HepG2 (cell line): ENCODE data around the gene SLC13A3. TPM values are rescaled to one million over a fixed set of nuclear protein-coding genes. Genes with fewer than 3 reads are reported as not detected.

Experiments used
- CENPX ChIP-seq: sonication (generic); formaldehyde crosslinking; IDR thresholded peaks from 2 replicates; pipeline ENCODE4 v1.9.0; 2021; ENCODE audit warnings: mild to moderate bottlenecking, missing genetic modification reagents, moderate library complexity
- DNMT3B ChIP-seq: conservative IDR thresholded peaks from 2 replicates; pipeline ENCODE4 v1.6.1; 2016; ENCODE audit warnings: missing biosample characterization, control low read depth
- MEIS1 ChIP-seq: sonication (generic); formaldehyde crosslinking; IDR thresholded peaks from 2 replicates; pipeline ENCODE4 v1.9.0; 2021; ENCODE audit warnings: mild to moderate bottlenecking, missing genetic modification reagents, moderate library complexity, borderline replicate concordance
- MIXL1 ChIP-seq: IDR thresholded peaks from 2 replicates; pipeline ENCODE4 v1.6.1; 2016
- MXI1 ChIP-seq: IDR thresholded peaks from 3 replicates; pipeline ENCODE4 v1.6.1; 2012; ENCODE audit warnings: low read depth, low read length, inconsistent platforms, borderline replicate concordance
- NCOA5 ChIP-seq: sonication (generic); formaldehyde crosslinking; IDR thresholded peaks from 2 replicates; pipeline ENCODE4 v1.4.0; 2020; ENCODE audit warnings: missing genetic modification reagents
- PAWR ChIP-seq: sonication (generic); formaldehyde crosslinking; IDR thresholded peaks from 2 replicates; pipeline ENCODE4 v1.4.0; 2020; ENCODE audit warnings: missing genetic modification reagents, mild to moderate bottlenecking, borderline replicate concordance
- PHB2 ChIP-seq: fragments of 450-650 bp; IDR thresholded peaks from 2 replicates; pipeline ENCODE4 v1.6.1; 2018; ENCODE audit not compliant: partially characterized antibody
- SKI ChIP-seq: fragments of 450-650 bp; IDR thresholded peaks from one replicate; pipeline ENCODE4 v1.6.1; 2018; ENCODE audit warnings: mild to moderate bottlenecking; ENCODE audit not compliant: partially characterized antibody
- SMARCE1 ChIP-seq: fragments of 450-650 bp; IDR thresholded peaks from 2 replicates; pipeline ENCODE4 v1.6.1; 2017; ENCODE audit warnings: borderline replicate concordance
- TAF15 ChIP-seq: fragments of 200-400 bp; formaldehyde crosslinking; IDR thresholded peaks from one replicate; pipeline ENCODE4 v1.6.1; 2018; ENCODE audit warnings: mild to moderate bottlenecking, low read depth, low read length; ENCODE audit not compliant: poor library complexity, severe bottlenecking
- TMF1 ChIP-seq: sonication (generic); formaldehyde crosslinking; IDR thresholded peaks from 2 replicates; pipeline ENCODE4 v1.8.1; 2022; ENCODE audit warnings: low read depth, missing genetic modification reagents
- YEATS2 ChIP-seq: sonication (generic); formaldehyde crosslinking; IDR thresholded peaks from 2 replicates; pipeline ENCODE4 v1.4.0; 2020; ENCODE audit warnings: missing genetic modification reagents, borderline replicate concordance
- ZBTB3 ChIP-seq: sonication (generic); formaldehyde crosslinking; IDR thresholded peaks from 2 replicates; pipeline ENCODE4 v1.4.0; 2020; ENCODE audit warnings: low read depth, mild to moderate bottlenecking, moderate library complexity, missing genetic modification reagents, borderline replicate concordance
- ZBTB49 ChIP-seq: sonication (generic); formaldehyde crosslinking; IDR thresholded peaks from 2 replicates; pipeline ENCODE4 v1.4.0; 2020; ENCODE audit warnings: missing genetic modification reagents, borderline replicate concordance
- ZNF567 ChIP-seq: sonication (generic); formaldehyde crosslinking; IDR thresholded peaks from 2 replicates; pipeline ENCODE4 v1.8.1; 2023; ENCODE audit warnings: mild to moderate bottlenecking, missing genetic modification reagents, borderline replicate concordance
- ZNF678 ChIP-seq: sonication (generic); formaldehyde crosslinking; IDR thresholded peaks from 2 replicates; pipeline ENCODE4 v1.4.0; 2020; ENCODE audit warnings: mild to moderate bottlenecking, missing genetic modification reagents
- ZNF768 ChIP-seq: sonication (generic); formaldehyde crosslinking; IDR thresholded peaks from 2 replicates; pipeline ENCODE4 v1.4.0; 2020; ENCODE audit warnings: missing genetic modification reagents
- ZSCAN9 ChIP-seq: IDR thresholded peaks from 2 replicates; pipeline ENCODE4 v1.6.1; 2016; ENCODE audit warnings: borderline replicate concordance
- polyA plus RNA-seq, 8 experiments: library from polyadenylated mRNA; depleted of rRNA in 3 of 8; stranded (reverse) in 7 of 8; unstranded in 1 of 8; fragments of >200 nt; fragmentation: Illumina TruSeq in 4 of 8; extraction: Trizol in 4 of 8; gene quantifications; 2 replicates each; pipeline versions ENCODE4 v1.2.1 to v1.2.3, GENCODE V29; 2011 to 2016; ENCODE audit warnings: low read depth in 4 of 8, missing spikeins in 1 of 8, mixed read lengths in 1 of 8; ENCODE audit not compliant: insufficient read depth in 1 of 8
- total RNA-seq, 5 experiments: library from RNA; depleted of rRNA; stranded (reverse); fragments of >200 nt; fragmentation: Illumina TruSeq; extraction: Trizol; gene quantifications; 2 replicates each; pipeline ENCODE4 v1.2.3, GENCODE V29; 2016; ENCODE audit warnings: low read depth in 1 of 5
- TF ChIP-seq, protein P1 (sequence below): sonication (generic); formaldehyde crosslinking; IDR thresholded peaks from 2 replicates; pipeline ENCODE4 v1.4.0; 2020; ENCODE audit warnings: missing genetic modification reagents
- TF ChIP-seq, protein P2 (sequence below): sonication (generic); formaldehyde crosslinking; IDR thresholded peaks from 2 replicates; pipeline ENCODE4 v1.8.0; 2022; ENCODE audit warnings: mild to moderate bottlenecking, missing genetic modification reagents, borderline replicate concordance
- TF ChIP-seq, protein P3 (sequence below): IDR thresholded peaks from 2 replicates; pipeline ENCODE4 v1.6.1; 2016

Gene SLC13A3
- total and polyA plus RNA-seq, 2 of the 13 experiments (the other 11 are each of a cell fraction or from before 2014, with no cell fraction given), result 66.5 to 76.0 TPM

- 0 out of 2 replicates have a peak, but pooled peaks have one; percentile 52 for TF ChIP-seq ZNF567 (CRISPR knock-in tag)
- TF ChIP-seq NCOA5 (CRISPR knock-in tag), result no peak
- TF ChIP-seq, protein P1, sequence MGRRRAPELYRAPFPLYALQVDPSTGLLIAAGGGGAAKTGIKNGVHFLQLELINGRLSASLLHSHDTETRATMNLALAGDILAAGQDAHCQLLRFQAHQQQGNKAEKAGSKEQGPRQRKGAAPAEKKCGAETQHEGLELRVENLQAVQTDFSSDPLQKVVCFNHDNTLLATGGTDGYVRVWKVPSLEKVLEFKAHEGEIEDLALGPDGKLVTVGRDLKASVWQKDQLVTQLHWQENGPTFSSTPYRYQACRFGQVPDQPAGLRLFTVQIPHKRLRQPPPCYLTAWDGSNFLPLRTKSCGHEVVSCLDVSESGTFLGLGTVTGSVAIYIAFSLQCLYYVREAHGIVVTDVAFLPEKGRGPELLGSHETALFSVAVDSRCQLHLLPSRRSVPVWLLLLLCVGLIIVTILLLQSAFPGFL (CRISPR knock-in tag), result no peak
- TF ChIP-seq ZSCAN9 (CRISPR knock-in tag), result peak; percentile 34; the same call in 1 of the 2 replicates
- TF ChIP-seq, protein P2, sequence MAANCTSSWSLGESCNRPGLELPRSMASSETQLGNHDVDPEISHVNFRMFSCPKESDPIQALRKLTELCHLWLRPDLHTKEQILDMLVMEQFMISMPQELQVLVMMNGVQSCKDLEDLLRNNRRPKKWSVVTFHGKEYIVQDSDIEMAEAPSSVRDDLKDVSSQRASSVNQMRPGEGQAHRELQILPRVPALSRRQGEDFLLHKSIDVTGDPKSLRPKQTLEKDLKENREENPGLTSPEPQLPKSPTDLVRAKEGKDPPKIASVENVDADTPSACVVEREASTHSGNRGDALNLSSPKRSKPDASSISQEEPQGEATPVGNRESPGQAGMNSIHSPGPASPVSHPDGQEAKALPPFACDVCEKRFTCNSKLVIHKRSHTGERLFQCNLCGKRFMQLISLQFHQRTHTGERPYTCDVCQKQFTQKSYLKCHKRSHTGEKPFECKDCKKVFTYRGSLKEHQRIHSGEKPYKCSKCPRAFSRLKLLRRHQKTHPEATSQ (CRISPR knock-in tag), result no peak
- TF ChIP-seq SMARCE1, result no peak
- TF ChIP-seq YEATS2 (CRISPR knock-in tag), result no peak
- no peak for TF ChIP-seq CENPX (CRISPR knock-in tag)
- TF ChIP-seq ZNF768, result no peak
- TF ChIP-seq SKI, result no peak
- TF ChIP-seq MEIS1 (CRISPR knock-in tag), result no peak
- peak; percentile 84 for TF ChIP-seq MIXL1
- TF ChIP-seq, protein P3, sequence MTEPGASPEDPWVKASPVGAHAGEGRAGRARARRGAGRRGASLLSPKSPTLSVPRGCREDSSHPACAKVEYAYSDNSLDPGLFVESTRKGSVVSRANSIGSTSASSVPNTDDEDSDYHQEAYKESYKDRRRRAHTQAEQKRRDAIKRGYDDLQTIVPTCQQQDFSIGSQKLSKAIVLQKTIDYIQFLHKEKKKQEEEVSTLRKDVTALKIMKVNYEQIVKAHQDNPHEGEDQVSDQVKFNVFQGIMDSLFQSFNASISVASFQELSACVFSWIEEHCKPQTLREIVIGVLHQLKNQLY (CRISPR knock-in tag), result 0 out of 2 replicates have a peak, but pooled peaks have one; percentile 44
- TF ChIP-seq ZBTB49 (CRISPR knock-in tag), result no peak
- no peak; the same call in 1 of the 2 replicates for TF ChIP-seq ZBTB3
- TF ChIP-seq MXI1, result peak; percentile 26; the same call in 2 of the 3 replicates
- no peak for TF ChIP-seq PAWR (CRISPR knock-in tag)
- TF ChIP-seq ZNF678 (CRISPR knock-in tag), result no peak
- peak; percentile 81; the same call in 1 of the 2 replicates for TF ChIP-seq DNMT3B (CRISPR knock-in tag)
- TF ChIP-seq TMF1 (CRISPR knock-in tag), result no peak
- TF ChIP-seq PHB2, result no peak
- no peak for TF ChIP-seq TAF15
Observed at GRCh38 chr20:46681032-46681854, 30.0 kb upstream of the SLC13A3 start (continued).
